OCI-LY7 (cell line): Measurements from ENCODE around the gene RAD23B. TPM values are rescaled to one million over a fixed set of nuclear protein-coding genes. Genes with fewer than 3 reads are reported as not detected.

Experiments used
- BruUV-seq: library from RNA; stranded (reverse); fragments of 400-500 nt; replicated peaks from 2 replicates; lab custom pipeline; 2021; lab: Mats Ljungman, UMichigan
- CTCF ChIA-PET: fragments of 300-600 bp; sonication (Branson Sonifier 250); formaldehyde crosslinking; loops from one replicate; lab custom pipeline; 2022; ENCODE audit warnings: antibody characterized with exemption; ENCODE audit not compliant: unreplicated experiment; lab: Charles Lee
- POLR2A ChIA-PET: fragments of 300-600 bp; sonication (Branson Sonifier 250); formaldehyde crosslinking; loops from one replicate; lab custom pipeline; 2022; ENCODE audit warnings: antibody characterized with exemption; lab: Charles Lee
- DNase-seq: peaks from one replicate; pipeline ENCODE4 v3.0.0-alpha.2; 2015; ENCODE audit warnings: low spot score
- H2AFZ ChIP-seq: fragments of 200-600 bp; sonication (generic), shearing (Covaris generic); 2 replicates; pipeline ENCODE4 v1.6.1; 2014; ENCODE audit warnings: mild to moderate bottlenecking, antibody characterized with exemption, low read length, moderate library complexity
- H3K27ac ChIP-seq: fragments of 200-600 bp; sonication (generic); 2 replicates; pipeline ENCODE4 v1.5.1; 2014; ENCODE audit warnings: mixed run types, low read depth, mild to moderate bottlenecking, moderate library complexity, low read length, inconsistent platforms; ENCODE audit not compliant: poor library complexity, severe bottlenecking
- H3K36me3 ChIP-seq: fragments of 200-600 bp; sonication (generic); 2 replicates; pipeline ENCODE4 v1.6.1; 2014; ENCODE audit warnings: mild to moderate bottlenecking, antibody characterized with exemption, low read length, moderate library complexity, mixed read lengths; ENCODE audit not compliant: insufficient read depth
- H3K4me1 ChIP-seq: fragments of 200-600 bp; sonication (generic); 2 replicates; pipeline ENCODE4 v1.5.1; 2014; ENCODE audit warnings: mild to moderate bottlenecking, low read length; ENCODE audit not compliant: insufficient read depth, poor library complexity, severe bottlenecking
- H3K4me2 ChIP-seq: fragments of 200-600 bp; sonication (generic); 2 replicates; pipeline ENCODE4 v1.6.1; 2014; ENCODE audit warnings: mild to moderate bottlenecking, low read length
- H3K4me3 ChIP-seq: fragments of 200-600 bp; sonication (generic); 2 replicates; pipeline ENCODE4 v1.5.1; 2014; ENCODE audit warnings: mild to moderate bottlenecking, low read depth, low read length; ENCODE audit not compliant: poor library complexity, severe bottlenecking
- H3K79me2 ChIP-seq: fragments of 200-600 bp; sonication (generic); 2 replicates; pipeline ENCODE4 v1.6.1; 2016; ENCODE audit warnings: low read depth, mild to moderate bottlenecking, low read length, moderate library complexity, mixed read lengths; ENCODE audit not compliant: insufficient read depth
- H3K9me2 ChIP-seq: fragments of 200-600 bp; sonication (generic); 2 replicates; pipeline ENCODE4 v1.6.1; 2016; ENCODE audit warnings: mild to moderate bottlenecking, low read length, mixed read lengths; ENCODE audit not compliant: insufficient read depth
- H3K9me3 ChIP-seq: fragments of 200-600 bp; sonication (generic); 2 replicates; pipeline ENCODE4 v1.6.1; 2014; ENCODE audit warnings: mild to moderate bottlenecking, mixed run types, low read length, mixed read lengths
- H4K20me1 ChIP-seq: fragments of 200-600 bp; sonication (generic); 2 replicates; pipeline ENCODE4 v1.6.1; 2014; ENCODE audit warnings: mild to moderate bottlenecking, antibody characterized with exemption, low read length, moderate library complexity, mixed read lengths; ENCODE audit not compliant: insufficient read depth
- CTCF ChIP-seq: fragments of 200-600 bp; sonication (generic); conservative IDR thresholded peaks from 2 replicates; pipeline ENCODE4 v1.5.1; 2014; ENCODE audit warnings: mild to moderate bottlenecking, antibody characterized with exemption, low read length, moderate library complexity, mixed read lengths
- EZH2phosphoT487 ChIP-seq: fragments of 200-600 bp; sonication (generic); IDR thresholded peaks from 2 replicates; pipeline ENCODE4 v1.6.1; 2018; ENCODE audit warnings: low read depth, borderline replicate concordance, mild to moderate bottlenecking, mixed run types, antibody characterized with exemption, low read length, moderate library complexity, mixed read lengths
- intact Hi-C: fragments of 100-400 bp; cut with micrococcal nuclease; formaldehyde crosslinking; loops from one replicate; pipeline ENCODE4 v1.10.0; 2022; ENCODE audit not compliant: unreplicated experiment
- total RNA-seq, 2 experiments: library from RNA; depleted of rRNA in 1 of 2; stranded (reverse); fragments of >200 nt in 1 of 2; shearing (Covaris generic) in 1 of 2; gene quantifications; 2 replicates each; pipeline ENCODE4 v1.2.3, GENCODE V29; 2014 to 2022

The RAD23B gene
- total RNA-seq, 2 experiments from 2014 or later, result 67.3 to 120 TPM

GRCh38 chr9:107323836-107324585, 40.9 kb downstream of the RAD23B start:
- Histone ChIP-seq H3K4me2 (no peak overlapping the region), H3K4me3 (no peak overlapping the region), H3K36me3 (peaks cover 99% of the 10 kb centered on the region), H3K79me2 (peaks cover 50% of the 10 kb centered on the region), H3K4me1 (no peaks in the 10 kb centered on the region), H4K20me1 (peaks cover 19% of the 10 kb centered on the region; the same call in 1 of the 2 replicates), H3K9me2 (no peaks in the 10 kb centered on the region), H3K27ac (no peak overlapping the region), H2AFZ (no peak overlapping the region), H3K9me3 (peaks cover 8% of the 10 kb centered on the region; the same call in 1 of the 2 replicates)
- no TSS peak for BruUV-seq
- POLR2A ChIA-PET, result no interaction called here
- DNase-seq, result no peak
- TF ChIP-seq EZH2phosphoT487 (no peak), CTCF (no peak)
- CTCF ChIA-PET, result no interaction called here
- intact Hi-C loops, result no loop called here

GRCh38 chr9:107325842-107326241, 42.8 kb downstream of the RAD23B start:
- H3K27ac ChIP-seq, result no peak overlapping the region
- no peaks in the 10 kb centered on the region for H3K4me1 ChIP-seq
- peaks cover 33% of the 10 kb centered on the region for H3K79me2 ChIP-seq
- TF ChIP-seq CTCF, result no peak
- ChIA-PET CTCF (no interaction called here), POLR2A (no interaction called here)
- H3K4me3 ChIP-seq, result no peak overlapping the region
- no peak overlapping the region for H2AFZ ChIP-seq
- peaks cover 99% of the 10 kb centered on the region for H3K36me3 ChIP-seq
- no peak overlapping the region for H3K4me2 ChIP-seq
- H3K9me2 ChIP-seq, result no peaks in the 10 kb centered on the region
- DNase-seq, result no peak
- H3K9me3 ChIP-seq, result peaks cover 8% of the 10 kb centered on the region; the same call in 1 of the 2 replicates
- H4K20me1 ChIP-seq, result peaks cover 11% of the 10 kb centered on the region; the same call in 1 of the 2 replicates
- intact Hi-C loops, result no loop called here
- BruUV-seq, result no TSS peak

GRCh38 chr9:107328510-107328909, 45.4 kb downstream of the RAD23B start:
- TF ChIP-seq EZH2phosphoT487 (no peak), CTCF (no peak)

More at GRCh38 chr9:107328510-107328909, 45.4 kb downstream of the RAD23B start:
- H3K4me1 ChIP-seq, result no peaks in the 10 kb centered on the region
- intact Hi-C loops, result no loop called here
- 0 out of 2 replicates have a peak, but pooled peaks cover 7% of the 10 kb centered on the region for H4K20me1 ChIP-seq
- no peaks in the 10 kb centered on the region for H3K9me2 ChIP-seq
- BruUV-seq, result no TSS peak
- H3K79me2 ChIP-seq, result peaks cover 29% of the 10 kb centered on the region
- no peak overlapping the region for H3K4me2 ChIP-seq
- H3K9me3 ChIP-seq, result peaks cover 8% of the 10 kb centered on the region; the same call in 1 of the 2 replicates
- no peak overlapping the region for H3K4me3 ChIP-seq
- H2AFZ ChIP-seq, result no peak overlapping the region
- POLR2A ChIA-PET, result interaction anchor here (0.7 to 1.3 kb wide), 5 partner anchors 9 to 68 kb away, joined by 3 to 4 read pairs (median 3); no protein-coding TSS in a partner anchor
- CTCF ChIA-PET, result no interaction called here
- DNase-seq, result no peak
- H3K36me3 ChIP-seq, result peaks cover 100% of the 10 kb centered on the region
- no peak overlapping the region for H3K27ac ChIP-seq
